Loucy (cell line): ENCODE results near the gene NR2C2.

Experiments used
- H2AFZ ChIP-seq: fragments of 200-600 bp; sonication (generic); 2 replicates; pipeline ENCODE4 v1.6.0; 2016; ENCODE audit warnings: antibody characterized with exemption, mild to moderate bottlenecking, low read length, moderate library complexity
- H3F3A ChIP-seq: fragments of 200-600 bp; 2 replicates; pipeline ENCODE4 v1.6.0; 2016; ENCODE audit warnings: antibody characterized with exemption, low read depth, mild to moderate bottlenecking
- H3K27me3 ChIP-seq: fragments of 200-600 bp; sonication (generic); 2 replicates; pipeline ENCODE4 v1.6.1; 2014; ENCODE audit warnings: low read length, mild to moderate bottlenecking; ENCODE audit not compliant: insufficient read depth, poor library complexity, severe bottlenecking
- H3K36me3 ChIP-seq: fragments of 200-600 bp; sonication (generic); 2 replicates; pipeline ENCODE4 v1.6.1; 2016; ENCODE audit warnings: low read length; ENCODE audit not compliant: insufficient read depth
- H3K4me1 ChIP-seq: fragments of 200-600 bp; sonication (generic); 2 replicates; pipeline ENCODE4 v1.5.1; 2014; ENCODE audit warnings: low read length, mild to moderate bottlenecking; ENCODE audit not compliant: insufficient read depth, poor library complexity, severe bottlenecking
- H3K4me2 ChIP-seq: fragments of 200-600 bp; sonication (generic); 2 replicates; pipeline ENCODE4 v1.6.0; 2014; ENCODE audit warnings: antibody characterized with exemption, low read length, low read depth, mild to moderate bottlenecking; ENCODE audit not compliant: poor library complexity, severe bottlenecking
- H3K4me3 ChIP-seq: fragments of 200-600 bp; sonication (generic); 2 replicates; pipeline ENCODE4 v1.5.1; 2014; ENCODE audit warnings: low read length, mild to moderate bottlenecking, mixed read lengths; ENCODE audit not compliant: poor library complexity, severe bottlenecking
- H3K79me2 ChIP-seq: fragments of 200-600 bp; sonication (generic); 2 replicates; pipeline ENCODE4 v1.6.1; 2014; ENCODE audit warnings: low read length; ENCODE audit not compliant: insufficient read depth
- H3K9ac ChIP-seq: fragments of 200-600 bp; sonication (generic); 2 replicates; pipeline ENCODE4 v1.6.0; 2014; ENCODE audit warnings: mild to moderate bottlenecking, low read depth, low read length, moderate library complexity; ENCODE audit not compliant: poor library complexity, severe bottlenecking
- H3K9me2 ChIP-seq: fragments of 200-600 bp; sonication (generic); replicated peaks from 2 replicates; pipeline ENCODE4 v1.6.1; 2016; ENCODE audit warnings: low read depth, low read length, mixed read lengths
- H3K9me3 ChIP-seq: fragments of 200-600 bp; sonication (generic); 2 replicates; pipeline ENCODE4 v1.6.1; 2014; ENCODE audit warnings: mild to moderate bottlenecking, antibody characterized with exemption, low read length, low read depth; ENCODE audit not compliant: insufficient read depth
- H4K20me1 ChIP-seq: fragments of 200-600 bp; sonication (generic); 2 replicates; pipeline ENCODE4 v1.6.0; 2014; ENCODE audit warnings: antibody characterized with exemption, low read length, mild to moderate bottlenecking; ENCODE audit not compliant: insufficient read depth, poor library complexity, severe bottlenecking
- CTCF ChIP-seq: fragments of 200-600 bp; sonication (generic); conservative IDR thresholded peaks from 2 replicates; pipeline ENCODE4 v1.5.1; 2014; ENCODE audit warnings: mild to moderate bottlenecking, antibody characterized with exemption, low read length
- EZH2phosphoT487 ChIP-seq: fragments of 200-600 bp; IDR thresholded peaks from 2 replicates; pipeline ENCODE4 v1.6.1; 2018; ENCODE audit warnings: antibody characterized with exemption, mild to moderate bottlenecking, moderate library complexity, borderline replicate concordance

The NR2C2 gene

GRCh38 chr3:15064299-15064834 lies 117.0 kb downstream of the NR2C2 start:
- Histone ChIP-seq H3K36me3 (no peaks in the 10 kb centered on the region), H2AFZ (peak overlapping the region; percentile 97), H3K9ac (peak overlapping the region; percentile 92), H3K9me2 (no peaks in the 10 kb centered on the region), H3K27me3 (no peaks in the 10 kb centered on the region), H3K79me2 (peaks cover 27% of the 10 kb centered on the region), H3K4me1 (peaks cover 17% of the 10 kb centered on the region), H3K9me3 (no peaks in the 10 kb centered on the region), H4K20me1 (peaks cover 21% of the 10 kb centered on the region), H3K4me2 (peak overlapping the region; percentile 90), H3F3A (no peaks in the 10 kb centered on the region), H3K4me3 (peak overlapping the region; percentile 96)
- TF ChIP-seq EZH2phosphoT487 (no peak), CTCF (no peak)

GRCh38 chr3:15064835-15065549 lies 117.6 kb downstream of the NR2C2 start, which contains the start of gene MRPS25:
TSS of gene MRPS25 (minus strand) at chr3:15065315. CDS start at chr3:15065194, 121 bp downstream.
- TF ChIP-seq CTCF: no peak
- no peak for TF ChIP-seq EZH2phosphoT487
- H3K4me3 ChIP-seq: peak within 1 kb of the TSS; percentile 96
- H2AFZ ChIP-seq: peak within 1 kb of the TSS; percentile 97
- H3K9me3 ChIP-seq: no peaks in the 10 kb centered on the region
- no peaks in the 10 kb centered on the region for H3K9me2 ChIP-seq
- peak within 1 kb of the TSS; percentile 92 for H3K9ac ChIP-seq
- H3K4me2 ChIP-seq: peak within 1 kb of the TSS; percentile 90
- peaks cover 21% of the 10 kb centered on the region for H4K20me1 ChIP-seq
- H3K79me2 ChIP-seq: peaks cover 27% of the 10 kb centered on the region
- H3K27me3 ChIP-seq: no peaks in the 10 kb centered on the region
- no peaks in the 10 kb centered on the region for H3K36me3 ChIP-seq
- no peaks in the 10 kb centered on the region for H3F3A ChIP-seq
- H3K4me1 ChIP-seq: peaks cover 17% of the 10 kb centered on the region

- no peak for TF ChIP-seq EZH2phosphoT487
- no peak for TF ChIP-seq CTCF
- Histone ChIP-seq H3K36me3 (no peaks in the 10 kb centered on the region), H3K9me3 (no peaks in the 10 kb centered on the region), H3K9me2 (no peaks in the 10 kb centered on the region), H4K20me1 (peaks cover 21% of the 10 kb centered on the region), H3K4me3 (peak overlapping the region; percentile 96), H3K4me2 (peak overlapping the region; percentile 90), H2AFZ (peak overlapping the region; percentile 97), H3F3A (no peaks in the 10 kb centered on the region), H3K4me1 (peaks cover 17% of the 10 kb centered on the region), H3K9ac (peak overlapping the region; percentile 92), H3K79me2 (peaks cover 27% of the 10 kb centered on the region), H3K27me3 (no peaks in the 10 kb centered on the region)
These were observed 118.2 kb downstream of the NR2C2 start for GRCh38 chr3:15065550-15066007.
